Mesendoderm (in vitro differentiated cells): ENCODE data around the gene PYM1.
"Not testable (repeated sequence)": the region's sequence is repeated elsewhere in the genome, so short reads cannot be mapped to it uniquely, and the experiment has no call there.

ENCODE experiments used
- DNase-seq: peaks from one replicate; pipeline ENCODE4 v3.0.0; 2013
- H2AK5ac ChIP-seq: 2 replicates; pipeline ENCODE4 v1.6.1; 2013; ENCODE audit warnings: low read length, inconsistent platforms
- H2BK120ac ChIP-seq: 2 replicates; pipeline ENCODE4 v1.6.1; 2013; ENCODE audit warnings: low read depth, mild to moderate bottlenecking, low read length, moderate library complexity, mixed read lengths
- H2BK15ac ChIP-seq: replicated peaks from 2 replicates; pipeline ENCODE4 v1.6.1; 2013; ENCODE audit warnings: low read depth, mild to moderate bottlenecking, moderate library complexity
- H2BK5ac ChIP-seq: 2 replicates; pipeline ENCODE4 v1.6.1; 2013; ENCODE audit warnings: low read length, inconsistent platforms
- H3K18ac ChIP-seq: 2 replicates; pipeline ENCODE4 v1.6.1; 2013; ENCODE audit warnings: mild to moderate bottlenecking, low read length, mixed read lengths
- H3K23ac ChIP-seq: one replicate; pipeline ENCODE4 v1.6.1; 2013; ENCODE audit warnings: low read length
- H3K27ac ChIP-seq: 2 replicates; pipeline ENCODE4 v1.5.1; 2013; ENCODE audit warnings: low read depth, mild to moderate bottlenecking, inconsistent platforms, low read length, moderate library complexity
- H3K27me3 ChIP-seq: 2 replicates; pipeline ENCODE4 v1.6.1; 2013; ENCODE audit warnings: low read length, control low read depth, mild to moderate bottlenecking, inconsistent platforms; ENCODE audit not compliant: insufficient read depth, poor library complexity
- H3K36me3 ChIP-seq: 2 replicates; pipeline ENCODE4 v1.6.1; 2013; ENCODE audit warnings: low read length, inconsistent platforms; ENCODE audit not compliant: control insufficient read depth, insufficient read depth
- H3K4ac ChIP-seq: one replicate; pipeline ENCODE4 v1.6.1; 2013; ENCODE audit warnings: low read depth, mild to moderate bottlenecking, low read length, moderate library complexity
- H3K4me1 ChIP-seq: 2 replicates; pipeline ENCODE4 v1.6.1; 2013; ENCODE audit warnings: low read depth, low read length, inconsistent platforms; ENCODE audit not compliant: control insufficient read depth
- H3K4me2 ChIP-seq: 2 replicates; pipeline ENCODE4 v1.6.1; 2013; ENCODE audit warnings: low read length
- H3K4me3 ChIP-seq: 2 replicates; pipeline ENCODE4 v1.5.1; 2013; ENCODE audit warnings: mild to moderate bottlenecking, low read length
- H3K56ac ChIP-seq: one replicate; pipeline ENCODE4 v1.6.1; 2013; ENCODE audit warnings: low read length
- H3K79me1 ChIP-seq: 2 replicates; pipeline ENCODE4 v1.6.1; 2013; ENCODE audit warnings: low read length, inconsistent platforms
- H3K79me2 ChIP-seq: 2 replicates; pipeline ENCODE4 v1.6.1; 2013; ENCODE audit warnings: mild to moderate bottlenecking, low read length; ENCODE audit not compliant: control insufficient read depth, insufficient read depth
- H3K9ac ChIP-seq: 2 replicates; pipeline ENCODE4 v1.6.1; 2013; ENCODE audit warnings: low read length, inconsistent platforms
- H4K5ac ChIP-seq: one replicate; pipeline ENCODE4 v1.6.1; 2013; ENCODE audit warnings: low read length
- H4K8ac ChIP-seq: one replicate; pipeline ENCODE4 v1.6.1; 2013; ENCODE audit warnings: low read depth, mild to moderate bottlenecking, control low read depth, low read length, moderate library complexity
- WGBS: extraction: QIAGEN DNeasy Blood & Tissue Kit; methylation state at CpG from one replicate; pipeline ENCODE4 v1.1.7; 2013; ENCODE audit warnings: low lambda C conversion rate, missing lambda C conversion rate; ENCODE audit not compliant: insufficient coverage; ENCODE audit errors: extremely low coverage; 5-methylcytosine and 5-hydroxymethylcytosine counted together

Gene PYM1

DNA sequence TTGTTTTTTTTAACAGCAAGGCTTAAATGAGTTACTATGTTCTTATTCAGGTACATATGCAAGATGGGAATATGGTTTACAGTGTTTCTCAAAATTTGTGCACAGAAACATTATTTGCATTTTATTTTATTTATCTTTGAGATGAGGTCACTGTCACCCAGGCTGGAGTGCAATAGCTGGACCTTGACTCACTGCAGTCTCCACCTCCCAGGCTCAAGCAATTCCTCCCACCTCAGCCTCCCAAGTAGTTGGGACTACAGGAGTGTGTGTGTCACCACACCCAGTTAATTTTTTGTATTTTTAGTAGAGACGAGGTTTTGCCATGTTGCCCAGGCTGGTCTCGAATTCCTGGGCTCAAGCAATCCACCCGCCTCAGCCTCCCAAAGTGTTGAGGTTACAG is 8.7 kb downstream of the PYM1 start:
- not testable (repeated sequence) for H3K79me1 ChIP-seq, H3K4me2 ChIP-seq, H3K18ac ChIP-seq, H3K27me3 ChIP-seq, H3K4me1 ChIP-seq, H3K23ac ChIP-seq, H2BK120ac ChIP-seq, H3K27ac ChIP-seq, H2AK5ac ChIP-seq, H4K8ac ChIP-seq, H3K4ac ChIP-seq, H3K4me3 ChIP-seq, H4K5ac ChIP-seq, H3K9ac ChIP-seq, H2BK15ac ChIP-seq, H3K36me3 ChIP-seq, DNase-seq, H3K56ac ChIP-seq, H2BK5ac ChIP-seq
- WGBS, result no CpG with 5 or more reads among the region's 3 CpGs
- peaks cover 45% of the 10 kb centered on the region for H3K79me2 ChIP-seq

GRCh38 chr12:55915482-55915859 is 12.2 kb downstream of the PYM1 start:
- H3K79me1 ChIP-seq, result peaks cover 5% of the 10 kb centered on the region
- H4K8ac ChIP-seq, result no peak overlapping the region
- no peak overlapping the region for H2BK5ac ChIP-seq
- DNase-seq, result no peak
- H3K27me3 ChIP-seq, result no peaks in the 10 kb centered on the region
- no peak overlapping the region for H3K4me3 ChIP-seq
- no peak overlapping the region for H3K18ac ChIP-seq
- H3K9ac ChIP-seq, result no peak overlapping the region
- H3K27ac ChIP-seq, result no peak overlapping the region
- no peak overlapping the region for H3K4ac ChIP-seq
- no peaks in the 10 kb centered on the region for H3K4me1 ChIP-seq
- no peak overlapping the region for H3K23ac ChIP-seq
- H4K5ac ChIP-seq, result no peak overlapping the region
- no peak overlapping the region for H3K4me2 ChIP-seq
- H3K36me3 ChIP-seq, result no peaks in the 10 kb centered on the region
- H3K79me2 ChIP-seq, result peaks cover 31% of the 10 kb centered on the region
- no peak overlapping the region for H3K56ac ChIP-seq
- H2BK15ac ChIP-seq, result no peak overlapping the region
- no CpG with 5 or more reads among the region's 3 CpGs for WGBS
- H2AK5ac ChIP-seq, result no peak overlapping the region
- no peak overlapping the region for H2BK120ac ChIP-seq

GRCh38 chr12:55912908-55913307 is 14.8 kb downstream of the PYM1 start:
- Histone ChIP-seq H2BK120ac (no peak overlapping the region), H3K4ac (no peak overlapping the region), H3K4me1 (no peaks in the 10 kb centered on the region), H2AK5ac (no peak overlapping the region), H4K8ac (no peak overlapping the region), H2BK5ac (no peak overlapping the region), H3K36me3 (no peaks in the 10 kb centered on the region), H3K9ac (no peak overlapping the region), H3K4me2 (no peak overlapping the region), H3K79me1 (peaks cover 9% of the 10 kb centered on the region), H3K18ac (no peak overlapping the region), H2BK15ac (no peak overlapping the region), H3K56ac (no peak overlapping the region), H3K23ac (no peak overlapping the region), H3K79me2 (peaks cover 22% of the 10 kb centered on the region), H3K4me3 (no peak overlapping the region), H4K5ac (no peak overlapping the region), H3K27me3 (no peaks in the 10 kb centered on the region), H3K27ac (no peak overlapping the region)
- WGBS, result no CpG with 5 or more reads among the region's 4 CpGs
- no peak for DNase-seq

DNA sequence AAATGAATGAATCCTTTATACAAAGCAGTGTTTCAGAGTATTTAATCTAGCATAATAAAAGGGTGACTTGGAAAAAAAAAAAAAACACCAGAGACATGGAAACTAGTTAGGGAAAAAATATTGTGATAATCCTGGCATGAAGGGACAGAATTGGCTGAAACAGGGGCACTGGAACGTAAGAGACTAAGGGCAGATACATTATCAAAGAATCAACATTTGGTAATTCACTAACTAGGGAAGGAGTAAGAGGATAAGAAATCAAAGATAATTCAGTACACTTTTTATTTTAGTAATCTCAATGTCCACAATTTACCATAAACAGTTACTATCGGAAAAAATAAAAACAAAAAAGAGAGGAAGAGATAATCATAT is 18.2 kb downstream of the PYM1 start:
- DNase-seq, result no peak

DNA sequence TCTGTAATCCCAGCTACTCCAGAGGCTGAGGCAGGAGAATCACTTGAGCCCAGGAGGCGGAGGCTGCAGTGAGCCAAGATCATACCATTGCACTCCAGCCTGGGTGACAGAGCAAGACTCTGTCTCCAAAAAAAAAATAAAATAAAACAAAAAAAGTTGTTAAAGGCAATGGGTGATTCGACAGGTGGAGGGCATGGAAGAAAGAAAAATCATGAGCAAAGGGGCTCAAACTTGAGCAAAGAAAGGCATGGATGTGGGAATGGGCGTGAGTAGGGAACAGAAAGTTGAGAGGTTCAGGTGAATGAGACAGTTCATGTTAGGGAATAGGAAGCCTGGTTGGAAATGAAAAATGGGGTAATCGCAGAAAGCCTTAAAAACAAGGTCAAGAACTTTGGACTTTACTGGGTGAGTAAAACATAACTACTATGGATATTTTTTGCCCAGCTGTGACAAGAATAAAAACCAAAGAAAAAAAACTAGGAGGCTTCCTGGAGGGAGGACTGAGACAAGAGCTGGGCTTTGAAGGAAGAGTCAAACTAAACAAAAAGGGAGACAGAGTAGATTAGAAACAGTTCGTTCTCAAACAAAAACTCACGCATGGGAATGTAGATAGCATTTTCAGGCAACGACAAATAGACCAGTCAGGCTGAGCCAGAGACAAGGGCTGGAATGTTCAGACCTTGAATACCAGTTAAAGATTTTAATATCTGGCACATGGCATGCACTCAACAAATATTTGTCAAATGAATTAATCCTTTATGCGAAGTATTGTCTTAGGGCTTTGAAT is 18.8 kb downstream of the PYM1 start:
- peaks cover 8% of the 10 kb centered on the region for H3K79me1 ChIP-seq
- no peak overlapping the region for H2BK120ac ChIP-seq
- DNase-seq, result no peak
- peak overlapping the region; percentile 12 for H3K27ac ChIP-seq
- H3K4me3 ChIP-seq, result no peak overlapping the region
- no peak overlapping the region for H3K9ac ChIP-seq
- H4K8ac ChIP-seq, result peak overlapping the region; percentile 28
- H3K27me3 ChIP-seq, result no peaks in the 10 kb centered on the region
- H3K56ac ChIP-seq, result no peak overlapping the region
- no CpG with 5 or more reads among the region's 8 CpGs for WGBS
- no peak overlapping the region for H2AK5ac ChIP-seq
- no peak overlapping the region for H3K18ac ChIP-seq
- H4K5ac ChIP-seq, result no peak overlapping the region
- no peak overlapping the region for H2BK5ac ChIP-seq
- H3K79me2 ChIP-seq, result peaks cover 7% of the 10 kb centered on the region
- no peak overlapping the region for H2BK15ac ChIP-seq
- no peak overlapping the region for H3K23ac ChIP-seq
- no peaks in the 10 kb centered on the region for H3K4me1 ChIP-seq
- H3K36me3 ChIP-seq, result no peaks in the 10 kb centered on the region
- no peak overlapping the region for H3K4me2 ChIP-seq
- H3K4ac ChIP-seq, result no peak overlapping the region

More for the DNA sequence above, 18.2 kb downstream of the PYM1 start:
- WGBS, result no CpG with 5 or more reads among the region's 2 CpGs
- Histone ChIP-seq H3K9ac (no peak overlapping the region), H3K4me3 (no peak overlapping the region), H2BK15ac (no peak overlapping the region), H2AK5ac (no peak overlapping the region), H3K4ac (no peak overlapping the region), H2BK120ac (no peak overlapping the region), H3K27ac (no peak overlapping the region), H3K23ac (no peak overlapping the region), H3K56ac (no peak overlapping the region), H4K8ac (no peak overlapping the region), H3K18ac (no peak overlapping the region), H3K4me1 (no peaks in the 10 kb centered on the region), H3K4me2 (no peak overlapping the region), H3K27me3 (no peaks in the 10 kb centered on the region), H3K36me3 (no peaks in the 10 kb centered on the region), H2BK5ac (no peak overlapping the region), H3K79me1 (peaks cover 9% of the 10 kb centered on the region), H3K79me2 (peaks cover 10% of the 10 kb centered on the region), H4K5ac (no peak overlapping the region)

DNA sequence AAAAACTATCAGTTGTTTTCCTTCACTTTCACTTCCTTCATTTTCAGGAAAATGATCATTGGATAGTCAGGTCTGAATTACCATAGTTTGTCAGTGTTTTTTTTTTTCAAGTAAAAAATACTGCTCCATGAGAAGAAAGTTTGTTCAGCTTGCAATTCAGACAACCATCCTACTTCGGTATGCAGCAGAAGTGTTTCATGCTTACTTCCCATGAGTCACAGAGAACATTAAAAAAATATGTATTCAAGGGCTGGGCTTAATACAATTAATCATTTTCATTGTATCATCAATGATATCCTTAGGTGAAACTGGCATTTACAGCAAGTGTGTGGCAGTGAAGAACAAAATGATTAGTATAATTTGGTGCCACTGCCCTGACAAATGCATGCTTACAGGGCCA is 21.6 kb downstream of the PYM1 start:
- no peak overlapping the region for H2BK15ac ChIP-seq
- H3K18ac ChIP-seq, result no peak overlapping the region
- H2BK120ac ChIP-seq, result no peak overlapping the region
- WGBS, result no CpG with 5 or more reads among the region's 1 CpG
- H3K4ac ChIP-seq, result no peak overlapping the region
- H3K79me2 ChIP-seq, result peaks cover 2% of the 10 kb centered on the region
- peaks cover 4% of the 10 kb centered on the region for H3K79me1 ChIP-seq
- no peak overlapping the region for H3K27ac ChIP-seq
- no peak overlapping the region for H3K4me2 ChIP-seq
- no peak overlapping the region for H3K56ac ChIP-seq
- H4K5ac ChIP-seq, result no peak overlapping the region
- no peak overlapping the region for H2AK5ac ChIP-seq
- no peaks in the 10 kb centered on the region for H3K4me1 ChIP-seq
- no peak for DNase-seq
- no peak overlapping the region for H2BK5ac ChIP-seq
- no peak overlapping the region for H3K4me3 ChIP-seq
- no peak overlapping the region for H4K8ac ChIP-seq
- H3K23ac ChIP-seq, result no peak overlapping the region
- H3K9ac ChIP-seq, result no peak overlapping the region
- H3K36me3 ChIP-seq, result peaks cover 2% of the 10 kb centered on the region
- no peaks in the 10 kb centered on the region for H3K27me3 ChIP-seq
